HepG2 (cell line): ENCODE results near the gene SRSF2. TPM values are rescaled to one million over a fixed set of nuclear protein-coding genes. Genes with fewer than 3 reads are reported as not detected.

ENCODE experiments used
- CBX5 ChIP-seq: sonication (generic); formaldehyde crosslinking; IDR thresholded peaks from 2 replicates; pipeline ENCODE4 v1.4.0; 2020; ENCODE audit warnings: missing genetic modification reagents, borderline replicate concordance
- CCDC6 ChIP-seq: sonication (generic); formaldehyde crosslinking; IDR thresholded peaks from 2 replicates; pipeline ENCODE4 v1.8.1; 2022; ENCODE audit warnings: mild to moderate bottlenecking, missing genetic modification reagents, moderate library complexity
- CREM ChIP-seq, 2 experiments: sonication (generic) in 1 of 2; formaldehyde crosslinking in 1 of 2; IDR thresholded peaks; 2 replicates each; pipeline versions ENCODE4 v1.4.0 to v1.6.1; 2016 to 2020; ENCODE audit warnings: antibody characterized with exemption in 1 of 2, mild to moderate bottlenecking in 1 of 2, missing genetic modification reagents in 1 of 2
- ETV5 ChIP-seq: IDR thresholded peaks from 2 replicates; pipeline ENCODE4 v1.6.1; 2018; ENCODE audit warnings: missing biosample characterization, missing genetic modification reagents, inconsistent platforms, borderline replicate concordance
- KDM4B ChIP-seq: sonication (generic); formaldehyde crosslinking; IDR thresholded peaks from 2 replicates; pipeline ENCODE4 v1.4.0; 2020; ENCODE audit warnings: missing genetic modification reagents
- MAFK ChIP-seq, 2 experiments: IDR thresholded peaks in 1 of 2; conservative IDR thresholded peaks in 1 of 2; 2 replicates each; pipeline ENCODE4 v1.6.1; 2011; ENCODE audit warnings: improper control_type of control experiment in 2 of 2, low read length in 2 of 2
- RAD51 ChIP-seq: fragments of 450-650 bp; IDR thresholded peaks from 2 replicates; pipeline ENCODE4 v1.6.1; 2016; ENCODE audit warnings: borderline replicate concordance
- SNAI1 ChIP-seq: sonication (generic); formaldehyde crosslinking; IDR thresholded peaks from 2 replicates; pipeline ENCODE4 v1.5.0; 2020; ENCODE audit warnings: mild to moderate bottlenecking, missing genetic modification reagents, borderline replicate concordance
- TCF12 ChIP-seq, 2 experiments: fragments of 450-650 bp in 1 of 2; sonication (generic) in 1 of 2; formaldehyde crosslinking in 1 of 2; IDR thresholded peaks; 2 replicates each; pipeline versions ENCODE4 v1.6.1 to v1.8.0; 2017 to 2022; ENCODE audit warnings: antibody characterized with exemption in 1 of 2, mild to moderate bottlenecking in 1 of 2, missing genetic modification reagents in 1 of 2, moderate library complexity in 1 of 2
- TMF1 ChIP-seq: sonication (generic); formaldehyde crosslinking; IDR thresholded peaks from 2 replicates; pipeline ENCODE4 v1.8.1; 2022; ENCODE audit warnings: low read depth, missing genetic modification reagents
- ZNF136 ChIP-seq: sonication (generic); formaldehyde crosslinking; IDR thresholded peaks from 2 replicates; pipeline ENCODE4 v1.8.1; 2022; ENCODE audit warnings: low read depth, mild to moderate bottlenecking, moderate library complexity, missing genetic modification reagents
- ZNF20 ChIP-seq: sonication (generic); formaldehyde crosslinking; IDR thresholded peaks from 2 replicates; pipeline ENCODE4 v1.4.0; 2020; ENCODE audit warnings: mild to moderate bottlenecking, moderate library complexity, missing genetic modification reagents
- ZNF292 ChIP-seq: sonication (generic); formaldehyde crosslinking; IDR thresholded peaks from 2 replicates; pipeline ENCODE4 v1.8.1; 2022; ENCODE audit warnings: mild to moderate bottlenecking, low read depth, missing genetic modification reagents, borderline replicate concordance
- ZNF333 ChIP-seq: sonication (generic); formaldehyde crosslinking; IDR thresholded peaks from 2 replicates; pipeline ENCODE4 v1.4.0; 2020; ENCODE audit warnings: mild to moderate bottlenecking, missing genetic modification reagents, borderline replicate concordance
- ZNF530 ChIP-seq: sonication (generic); formaldehyde crosslinking; IDR thresholded peaks from 2 replicates; pipeline ENCODE4 v1.5.0; 2020; ENCODE audit warnings: low read depth, mild to moderate bottlenecking, missing genetic modification reagents
- ZNF652 ChIP-seq: IDR thresholded peaks from 2 replicates; pipeline ENCODE4 v1.6.1; 2016; ENCODE audit warnings: low read depth, borderline replicate concordance
- ZNF777 ChIP-seq: sonication (generic); formaldehyde crosslinking; IDR thresholded peaks from 2 replicates; pipeline ENCODE4 v1.4.0; 2020; ENCODE audit warnings: missing genetic modification reagents
- polyA plus RNA-seq, 8 experiments: library from polyadenylated mRNA; depleted of rRNA in 3 of 8; stranded (reverse) in 7 of 8; unstranded in 1 of 8; fragments of >200 nt; fragmentation: Illumina TruSeq in 4 of 8; extraction: Trizol in 4 of 8; gene quantifications; 2 replicates each; pipeline versions ENCODE4 v1.2.1 to v1.2.3, GENCODE V29; 2011 to 2016; ENCODE audit warnings: low read depth in 4 of 8, missing spikeins in 1 of 8, mixed read lengths in 1 of 8; ENCODE audit not compliant: insufficient read depth in 1 of 8
- total RNA-seq, 5 experiments: library from RNA; depleted of rRNA; stranded (reverse); fragments of >200 nt; fragmentation: Illumina TruSeq; extraction: Trizol; gene quantifications; 2 replicates each; pipeline ENCODE4 v1.2.3, GENCODE V29; 2016; ENCODE audit warnings: low read depth in 1 of 5
- TF ChIP-seq, protein P1 (sequence below): sonication (generic); formaldehyde crosslinking; IDR thresholded peaks from 2 replicates; pipeline ENCODE4 v1.5.0; 2020; ENCODE audit warnings: missing genetic modification reagents, mild to moderate bottlenecking, borderline replicate concordance
- TF ChIP-seq, protein P2 (sequence below): sonication (generic); formaldehyde crosslinking; IDR thresholded peaks from 2 replicates; pipeline ENCODE4 v1.4.0; 2020; ENCODE audit warnings: mild to moderate bottlenecking, missing genetic modification reagents
- TF ChIP-seq, protein P3 (sequence below): sonication (generic); formaldehyde crosslinking; IDR thresholded peaks from 2 replicates; pipeline ENCODE4 v1.4.0; 2020; ENCODE audit warnings: mild to moderate bottlenecking, missing genetic modification reagents, borderline replicate concordance
- TF ChIP-seq, protein P4 (sequence below): sonication (generic); formaldehyde crosslinking; IDR thresholded peaks from 2 replicates; pipeline ENCODE4 v1.8.1; 2023; ENCODE audit warnings: mild to moderate bottlenecking, inconsistent platforms, moderate library complexity, missing genetic modification reagents, borderline replicate concordance

SRSF2 gene
- total and polyA plus RNA-seq, 2 of the 13 experiments (the other 11 are each of a cell fraction or from before 2014, with no cell fraction given), result 306 to 319 TPM

DNA sequence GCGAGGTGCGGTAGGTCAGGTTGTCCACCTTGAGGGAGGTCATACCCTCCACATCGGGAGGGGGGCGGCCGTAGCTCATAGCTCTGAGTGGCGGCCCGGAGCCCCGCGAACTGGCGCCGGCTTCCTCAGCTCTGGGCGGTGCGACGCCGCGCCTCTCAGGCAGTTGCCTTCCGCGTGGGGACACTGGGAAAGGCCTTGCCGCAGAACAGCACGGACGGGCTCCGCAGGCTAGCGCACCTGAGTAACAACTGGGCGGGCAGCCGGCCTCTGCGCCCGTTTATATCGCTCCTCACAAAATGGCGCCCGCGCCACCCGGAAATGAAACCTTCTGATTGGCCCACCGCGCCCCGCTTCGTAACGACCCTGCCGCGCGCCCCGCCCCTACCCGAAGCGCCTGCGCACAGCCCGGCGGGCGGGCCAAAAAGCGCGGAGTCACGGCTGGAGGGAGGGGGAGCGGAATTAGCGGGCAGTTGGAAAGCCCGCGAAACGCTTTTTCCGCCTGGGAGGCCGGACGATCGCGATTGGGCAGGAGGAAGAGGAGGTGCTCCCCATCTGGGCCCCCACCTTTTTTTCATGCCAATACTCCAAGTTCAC, at the start of gene SRSF2 (continued):
- TF ChIP-seq, protein P1, sequence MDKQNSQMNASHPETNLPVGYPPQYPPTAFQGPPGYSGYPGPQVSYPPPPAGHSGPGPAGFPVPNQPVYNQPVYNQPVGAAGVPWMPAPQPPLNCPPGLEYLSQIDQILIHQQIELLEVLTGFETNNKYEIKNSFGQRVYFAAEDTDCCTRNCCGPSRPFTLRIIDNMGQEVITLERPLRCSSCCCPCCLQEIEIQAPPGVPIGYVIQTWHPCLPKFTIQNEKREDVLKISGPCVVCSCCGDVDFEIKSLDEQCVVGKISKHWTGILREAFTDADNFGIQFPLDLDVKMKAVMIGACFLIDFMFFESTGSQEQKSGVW (CRISPR knock-in tag), result no peak; the same call in 1 of the 2 replicates
- TF ChIP-seq ZNF530 (CRISPR knock-in tag), result peak; percentile 80; the same call in 1 of the 2 replicates
- TF ChIP-seq SNAI1 (CRISPR knock-in tag), result no peak; the same call in 1 of the 2 replicates
- TF ChIP-seq, protein P2, sequence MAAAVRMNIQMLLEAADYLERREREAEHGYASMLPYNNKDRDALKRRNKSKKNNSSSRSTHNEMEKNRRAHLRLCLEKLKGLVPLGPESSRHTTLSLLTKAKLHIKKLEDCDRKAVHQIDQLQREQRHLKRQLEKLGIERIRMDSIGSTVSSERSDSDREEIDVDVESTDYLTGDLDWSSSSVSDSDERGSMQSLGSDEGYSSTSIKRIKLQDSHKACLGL (CRISPR knock-in tag), result peak; percentile 89
- TF ChIP-seq CBX5 (CRISPR knock-in tag), result peak; percentile 73; the same call in 1 of the 2 replicates
- TF ChIP-seq RAD51, result no peak
- TF ChIP-seq ZNF652 (CRISPR knock-in tag), result peak; percentile 54
- peak; percentile 70; the same call in 1 of the 2 replicates for TF ChIP-seq ZNF20 (CRISPR knock-in tag)
- TF ChIP-seq CREM (IDR thresholded peaks at IDR 0.05), result peak; percentile 74
- no peak for TF ChIP-seq CREM (CRISPR knock-in tag; IDR thresholded peaks at IDR 0.05)
- TF ChIP-seq ZNF136 (CRISPR knock-in tag), result peak; percentile 45
- TF ChIP-seq, protein P3, sequence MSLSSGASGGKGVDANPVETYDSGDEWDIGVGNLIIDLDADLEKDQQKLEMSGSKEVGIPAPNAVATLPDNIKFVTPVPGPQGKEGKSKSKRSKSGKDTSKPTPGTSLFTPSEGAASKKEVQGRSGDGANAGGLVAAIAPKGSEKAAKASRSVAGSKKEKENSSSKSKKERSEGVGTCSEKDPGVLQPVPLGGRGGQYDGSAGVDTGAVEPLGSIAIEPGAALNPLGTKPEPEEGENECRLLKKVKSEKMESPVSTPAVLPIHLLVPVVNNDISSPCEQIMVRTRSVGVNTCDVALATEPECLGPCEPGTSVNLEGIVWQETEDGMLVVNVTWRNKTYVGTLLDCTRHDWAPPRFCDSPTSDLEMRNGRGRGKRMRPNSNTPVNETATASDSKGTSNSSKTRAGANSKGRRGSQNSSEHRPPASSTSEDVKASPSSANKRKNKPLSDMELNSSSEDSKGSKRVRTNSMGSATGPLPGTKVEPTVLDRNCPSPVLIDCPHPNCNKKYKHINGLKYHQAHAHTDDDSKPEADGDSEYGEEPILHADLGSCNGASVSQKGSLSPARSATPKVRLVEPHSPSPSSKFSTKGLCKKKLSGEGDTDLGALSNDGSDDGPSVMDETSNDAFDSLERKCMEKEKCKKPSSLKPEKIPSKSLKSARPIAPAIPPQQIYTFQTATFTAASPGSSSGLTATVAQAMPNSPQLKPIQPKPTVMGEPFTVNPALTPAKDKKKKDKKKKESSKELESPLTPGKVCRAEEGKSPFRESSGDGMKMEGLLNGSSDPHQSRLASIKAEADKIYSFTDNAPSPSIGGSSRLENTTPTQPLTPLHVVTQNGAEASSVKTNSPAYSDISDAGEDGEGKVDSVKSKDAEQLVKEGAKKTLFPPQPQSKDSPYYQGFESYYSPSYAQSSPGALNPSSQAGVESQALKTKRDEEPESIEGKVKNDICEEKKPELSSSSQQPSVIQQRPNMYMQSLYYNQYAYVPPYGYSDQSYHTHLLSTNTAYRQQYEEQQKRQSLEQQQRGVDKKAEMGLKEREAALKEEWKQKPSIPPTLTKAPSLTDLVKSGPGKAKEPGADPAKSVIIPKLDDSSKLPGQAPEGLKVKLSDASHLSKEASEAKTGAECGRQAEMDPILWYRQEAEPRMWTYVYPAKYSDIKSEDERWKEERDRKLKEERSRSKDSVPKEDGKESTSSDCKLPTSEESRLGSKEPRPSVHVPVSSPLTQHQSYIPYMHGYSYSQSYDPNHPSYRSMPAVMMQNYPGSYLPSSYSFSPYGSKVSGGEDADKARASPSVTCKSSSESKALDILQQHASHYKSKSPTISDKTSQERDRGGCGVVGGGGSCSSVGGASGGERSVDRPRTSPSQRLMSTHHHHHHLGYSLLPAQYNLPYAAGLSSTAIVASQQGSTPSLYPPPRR (CRISPR knock-in tag), result peak; percentile 37; the same call in 1 of the 2 replicates
- TF ChIP-seq ZNF292 (CRISPR knock-in tag), result peak; percentile 13; the same call in 1 of the 2 replicates
- TF ChIP-seq TCF12 (IDR thresholded peaks at IDR 0.05), result no peak
- TF ChIP-seq TCF12 (CRISPR knock-in tag; IDR thresholded peaks at IDR 0.05), result peak; percentile 85
- no peak for TF ChIP-seq TMF1 (CRISPR knock-in tag)
- TF ChIP-seq MAFK (conservative IDR thresholded peaks at IDR 0.05 in 1 of 2, IDR thresholded peaks at IDR 0.05 in 1 of 2; ENCODE audit: low read length in 2 of 2), result peak; percentile 74 to 92
- peak; percentile 83; the same call in 1 of the 2 replicates for TF ChIP-seq ZNF333 (CRISPR knock-in tag)
- TF ChIP-seq ZNF777, result peak; percentile 38; the same call in 1 of the 2 replicates
- TF ChIP-seq KDM4B, result peak; percentile 86; the same call in 1 of the 2 replicates
- TF ChIP-seq ETV5 (CRISPR knock-in tag), result peak; percentile 72
- TF ChIP-seq CCDC6 (CRISPR knock-in tag), result peak; percentile 51; the same call in 1 of the 2 replicates
- TF ChIP-seq, protein P4, sequence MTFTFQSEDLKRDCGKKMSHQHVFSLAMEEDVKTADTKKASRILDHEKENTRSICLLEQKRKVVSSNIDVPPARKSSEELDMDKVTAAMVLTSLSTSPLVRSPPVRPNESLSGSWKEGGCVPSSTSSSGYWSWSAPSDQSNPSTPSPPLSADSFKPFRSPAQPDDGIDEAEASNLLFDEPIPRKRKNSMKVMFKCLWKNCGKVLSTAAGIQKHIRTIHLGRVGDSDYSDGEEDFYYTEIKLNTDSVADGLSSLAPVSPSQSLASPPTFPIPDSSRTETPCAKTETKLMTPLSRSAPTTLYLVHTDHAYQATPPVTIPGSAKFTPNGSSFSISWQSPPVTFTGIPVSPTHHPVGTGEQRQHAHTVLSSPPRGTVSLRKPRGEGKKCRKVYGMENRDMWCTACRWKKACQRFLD (CRISPR knock-in tag), result peak; percentile 91; the same call in 1 of the 2 replicates
